SK-N-SH (cell line): ENCODE results near the gene HPCAL4. TPM values are rescaled to one million over a fixed set of nuclear protein-coding genes. Genes with fewer than 3 reads are reported as not detected.
A peak's percentile ranks its signal among the peaks of the same experiment; 100 is the strongest.

Experiments
- CTCF ChIA-PET: fragments of 300-600, 350-600 bp; formaldehyde crosslinking; extraction: SDS; loops from one replicate; lab custom pipeline; 2021; lab: Yijun Ruan, JAX
- POLR2A ChIA-PET: fragments of 350-600 bp; sonication (Branson Sonifier 250); formaldehyde crosslinking; extraction: SDS; loops from one replicate; lab custom pipeline; 2020; ENCODE audit warnings: antibody characterized with exemption, inconsistent platforms; lab: Yijun Ruan, JAX
- DNase-seq: peaks from one replicate; pipeline ENCODE4 v3.0.0; 2012
- H2AFZ ChIP-seq: fragments of 200-600 bp; sonication (generic); 2 replicates; pipeline ENCODE4 v1.8.1; 2016; ENCODE audit warnings: antibody characterized with exemption, mild to moderate bottlenecking, low read depth
- H3F3A ChIP-seq: fragments of 200-600 bp; sonication (generic); replicated peaks from 2 replicates; pipeline ENCODE3; 2016; ENCODE audit warnings: antibody characterized with exemption, mild to moderate bottlenecking; ENCODE audit not compliant: insufficient read depth
- H3K27ac ChIP-seq, 2 experiments: fragments of 200-500 bp in 1 of 2; fragments of 200-600 bp in 1 of 2; sonication (Bioruptor generic) in 1 of 2; sonication (generic), shearing (Covaris generic) in 1 of 2; 2 replicates each; pipeline versions ENCODE4 v1.5.1 to v1.6.1; 2014 to 2016; ENCODE audit warnings: low read depth in 2 of 2, inconsistent platforms in 1 of 2, low read length in 1 of 2, mild to moderate bottlenecking in 1 of 2, mixed read lengths in 1 of 2
- H3K27me3 ChIP-seq: fragments of 200-600 bp; sonication (generic), shearing (Covaris generic); 2 replicates; pipeline ENCODE4 v1.6.1; 2016; ENCODE audit warnings: mixed run types; ENCODE audit not compliant: insufficient read depth
- H3K36me3 ChIP-seq, 2 experiments: fragments of 200-500 bp in 1 of 2; fragments of 200-600 bp in 1 of 2; sonication (Bioruptor generic) in 1 of 2; sonication (generic) in 1 of 2; replicated peaks in 1 of 2; 2 replicates each; pipeline versions ENCODE3 to v1.5.1; 2014 to 2016; ENCODE audit warnings: low read length in 1 of 2, mild to moderate bottlenecking in 1 of 2; ENCODE audit not compliant: insufficient read depth in 2 of 2, control insufficient read depth in 1 of 2
- H3K4me1 ChIP-seq, 2 experiments: fragments of 200-500 bp in 1 of 2; fragments of 200-600 bp in 1 of 2; sonication (Bioruptor generic) in 1 of 2; sonication (generic), shearing (Covaris generic) in 1 of 2; 2 replicates each; pipeline versions ENCODE4 v1.5.1 to v1.6.1; 2014 to 2016; ENCODE audit warnings: low read depth in 1 of 2, low read length in 1 of 2, mixed run types in 1 of 2; ENCODE audit not compliant: insufficient read depth in 2 of 2, control insufficient read depth in 1 of 2
- H3K4me2 ChIP-seq: fragments of 200-600 bp; sonication (generic), shearing (Covaris generic); 2 replicates; pipeline ENCODE4 v1.6.1; 2017; ENCODE audit warnings: mixed run types
- H3K4me3 ChIP-seq, 2 experiments: fragments of 200-500 bp in 1 of 2; fragments of 200-600 bp in 1 of 2; sonication (Bioruptor generic) in 1 of 2; sonication (generic), shearing (Covaris generic) in 1 of 2; 2 replicates each; pipeline versions ENCODE4 v1.5.1 to v1.8.1; 2014 to 2016; ENCODE audit warnings: low read depth in 2 of 2, inconsistent platforms in 1 of 2, low read length in 1 of 2, mild to moderate bottlenecking in 1 of 2, mixed read lengths in 1 of 2, moderate library complexity in 1 of 2
- H3K79me2 ChIP-seq: fragments of 200-600 bp; sonication (generic); 2 replicates; pipeline ENCODE4 v1.8.1; 2017; ENCODE audit warnings: mild to moderate bottlenecking; ENCODE audit not compliant: insufficient read depth
- H3K9ac ChIP-seq: fragments of 200-600 bp; sonication (generic); 2 replicates; pipeline ENCODE4 v1.6.1; 2017; ENCODE audit warnings: mixed run types
- H3K9me2 ChIP-seq: fragments of 200-600 bp; sonication (generic); 2 replicates; pipeline ENCODE4 v1.6.1; 2017; ENCODE audit warnings: mixed run types
- H3K9me3 ChIP-seq: fragments of 200-600 bp; sonication (generic); 2 replicates; pipeline ENCODE4 v1.6.1; 2017; ENCODE audit warnings: mixed run types, mild to moderate bottlenecking, moderate library complexity
- H4K20me1 ChIP-seq: fragments of 200-600 bp; sonication (generic); 2 replicates; pipeline ENCODE4 v1.6.1; 2017; ENCODE audit warnings: mild to moderate bottlenecking, mixed run types; ENCODE audit not compliant: insufficient read depth
- CHD2 ChIP-seq: fragments of 150-350 bp; IDR thresholded peaks from 2 replicates; pipeline ENCODE4 v1.6.1; 2018; ENCODE audit warnings: low read length; ENCODE audit not compliant: partially characterized antibody
- ELF1 ChIP-seq: IDR thresholded peaks from 2 replicates; pipeline ENCODE4 v1.4.0; 2012
- EP300 ChIP-seq, 2 experiments: IDR thresholded peaks; 2 replicates each; pipeline versions ENCODE4 v1.4.0 to v1.6.1; 2012; ENCODE audit warnings: borderline replicate concordance in 1 of 2, low read depth in 1 of 2, low read length in 1 of 2
- FOSL2 ChIP-seq: IDR thresholded peaks from 2 replicates; pipeline ENCODE4 v1.4.0; 2012; ENCODE audit warnings: low read depth, mild to moderate bottlenecking, moderate library complexity, borderline replicate concordance
- FOXJ3 ChIP-seq: sonication (generic); formaldehyde crosslinking; IDR thresholded peaks from 2 replicates; pipeline ENCODE4 v1.5.1; 2020; ENCODE audit warnings: mild to moderate bottlenecking, missing genetic modification reagents
- FOXM1 ChIP-seq: IDR thresholded peaks from 2 replicates; pipeline ENCODE4 v1.4.0; 2012; ENCODE audit warnings: low read depth, mild to moderate bottlenecking
- GABPA ChIP-seq: IDR thresholded peaks from 2 replicates; pipeline ENCODE4 v1.4.0; 2012; ENCODE audit warnings: low read depth, mild to moderate bottlenecking
- GATA2 ChIP-seq: sonication (generic); formaldehyde crosslinking; IDR thresholded peaks from 2 replicates; pipeline ENCODE4 v1.5.0; 2020; ENCODE audit warnings: mild to moderate bottlenecking, missing genetic modification reagents
- MXI1 ChIP-seq: IDR thresholded peaks from 2 replicates; pipeline ENCODE4 v1.6.1; 2012; ENCODE audit warnings: mild to moderate bottlenecking, low read depth, low read length, improper control_type of control experiment
- NRF1 ChIP-seq: IDR thresholded peaks from 2 replicates; pipeline ENCODE4 v1.6.1; 2012; ENCODE audit warnings: low read depth, mild to moderate bottlenecking, low read length
- POLR2AphosphoS5 ChIP-seq: IDR thresholded peaks from 2 replicates; pipeline ENCODE4 v1.6.1; 2012; ENCODE audit warnings: low read depth, low read length
- RAD21 ChIP-seq: IDR thresholded peaks from 2 replicates; pipeline ENCODE4 v1.6.1; 2012; ENCODE audit warnings: mild to moderate bottlenecking, low read length
- RFX5 ChIP-seq: IDR thresholded peaks from 2 replicates; pipeline ENCODE4 v1.6.1; 2012; ENCODE audit warnings: mild to moderate bottlenecking, improper control_type of control experiment, low read length
- RXRA ChIP-seq: IDR thresholded peaks from 2 replicates; pipeline ENCODE4 v1.4.0; 2012; ENCODE audit warnings: low read depth, mild to moderate bottlenecking, borderline replicate concordance
- SIN3A ChIP-seq: IDR thresholded peaks from 2 replicates; pipeline ENCODE4 v1.6.1; 2012; ENCODE audit warnings: low read depth, mild to moderate bottlenecking, low read length, moderate library complexity, borderline replicate concordance
- TAF1 ChIP-seq: IDR thresholded peaks from 2 replicates; pipeline ENCODE4 v1.6.1; 2012; ENCODE audit warnings: low read depth, mild to moderate bottlenecking, low read length, moderate library complexity, borderline replicate concordance
- YY1 ChIP-seq: IDR thresholded peaks from 2 replicates; pipeline ENCODE4 v1.4.0; 2012; ENCODE audit warnings: low read depth, mild to moderate bottlenecking
- WGBS: methylation state at CpG from one replicate; pipeline ENCODE4 v1.1.6; 2017; ENCODE audit warnings: low lambda C conversion rate; 5-methylcytosine and 5-hydroxymethylcytosine counted together
- polyA plus RNA-seq, 3 experiments: library from polyadenylated mRNA; depleted of rRNA; stranded (reverse); fragments of >200 nt; gene quantifications; 2 replicates each; pipeline ENCODE4 v1.2.3, GENCODE V29; 2012
- TF ChIP-seq, protein P1 (sequence below): fragments of 150-350 bp; IDR thresholded peaks from 2 replicates; pipeline ENCODE4 v1.6.1; 2017; ENCODE audit warnings: antibody characterized with exemption, low read length, low read depth, borderline replicate concordance
- TF ChIP-seq, protein P2 (sequence below): IDR thresholded peaks from 2 replicates; pipeline ENCODE4; 2012
- TF ChIP-seq, protein P3 (sequence below): IDR thresholded peaks from 2 replicates; pipeline ENCODE4 v1.6.1; 2012; ENCODE audit warnings: mild to moderate bottlenecking, low read depth, low read length, moderate library complexity
- TF ChIP-seq, protein P4 (sequence below): fragments of 200-600 bp; sonication (generic); IDR thresholded peaks from 2 replicates; pipeline ENCODE4 v1.6.1; 2017; ENCODE audit warnings: antibody characterized with exemption, mild to moderate bottlenecking, moderate library complexity

Gene HPCAL4
- polyA plus RNA-seq, 1 of the 3 experiments (the other 2 are of a cell fraction) = 0.15 TPM

DNA sequence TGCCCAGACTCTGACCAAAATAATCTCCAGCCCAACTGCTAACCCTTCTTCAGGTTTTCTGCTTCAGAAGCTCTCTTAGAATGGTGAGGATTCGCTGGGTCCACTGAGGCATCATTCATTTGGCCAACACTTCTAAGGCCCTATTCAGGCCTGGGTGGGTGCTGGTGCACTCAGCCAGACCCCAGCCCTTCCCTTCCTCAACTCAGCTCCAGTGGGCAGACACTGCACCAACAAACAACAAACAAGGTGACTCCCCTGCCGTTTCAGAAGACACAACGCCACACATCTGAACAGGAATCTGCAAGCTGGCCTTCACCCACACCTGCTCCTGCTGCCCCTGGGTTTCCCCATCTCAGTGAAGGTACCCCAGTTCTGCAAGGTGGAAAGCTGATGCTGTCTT lies 57.8 kb downstream of the HPCAL4 start:
- H3F3A ChIP-seq = no peaks in the 10 kb centered on the region
- H3K27ac ChIP-seq = no peak overlapping the region
- 83% methylated on average over 2 of the region's 3 CpGs for WGBS
- peaks cover 0 to 25% of the 10 kb centered on the region in 2 experiments; a peak in 2 of 4 replicates for H3K4me1 ChIP-seq
- POLR2A ChIA-PET = no interaction called here
- CTCF ChIA-PET = interaction anchor here (0.7 to 3.4 kb wide), 6 partner anchors 12 to 27 kb away, joined by 3 to 17 read pairs (median 7); no protein-coding TSS in a partner anchor
- H3K4me2 ChIP-seq = no peak overlapping the region
- no peaks in the 10 kb centered on the region for H3K9me3 ChIP-seq
- H3K27me3 ChIP-seq = no peaks in the 10 kb centered on the region
- H3K79me2 ChIP-seq = no peaks in the 10 kb centered on the region
- H3K9me2 ChIP-seq = no peaks in the 10 kb centered on the region
- TF ChIP-seq EP300 (IDR thresholded peaks at IDR 0.05; ENCODE audit: borderline replicate concordance in 1 of 2, low read depth in 1 of 2, low read length in 1 of 2) (no peak), SIN3A (no peak), NRF1 (no peak), GABPA (no peak), FOSL2 (no peak), RFX5 (no peak), POLR2AphosphoS5 (no peak), CHD2 (no peak), GATA2 (no peak), TAF1 (no peak), ELF1 (no peak), MXI1 (no peak), YY1 (no peak), FOXM1 (no peak), RAD21 (no peak)
- TF ChIP-seq, protein P1, sequence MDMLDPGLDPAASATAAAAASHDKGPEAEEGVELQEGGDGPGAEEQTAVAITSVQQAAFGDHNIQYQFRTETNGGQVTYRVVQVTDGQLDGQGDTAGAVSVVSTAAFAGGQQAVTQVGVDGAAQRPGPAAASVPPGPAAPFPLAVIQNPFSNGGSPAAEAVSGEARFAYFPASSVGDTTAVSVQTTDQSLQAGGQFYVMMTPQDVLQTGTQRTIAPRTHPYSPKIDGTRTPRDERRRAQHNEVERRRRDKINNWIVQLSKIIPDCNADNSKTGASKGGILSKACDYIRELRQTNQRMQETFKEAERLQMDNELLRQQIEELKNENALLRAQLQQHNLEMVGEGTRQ = no peak
- H4K20me1 ChIP-seq = no peaks in the 10 kb centered on the region
- H3K36me3 ChIP-seq = no peaks in the 10 kb centered on the region
- H3K4me3 ChIP-seq = no peak overlapping the region
- H2AFZ ChIP-seq = no peak overlapping the region
- DNase-seq = no peak
- H3K9ac ChIP-seq = no peak overlapping the region

DNA sequence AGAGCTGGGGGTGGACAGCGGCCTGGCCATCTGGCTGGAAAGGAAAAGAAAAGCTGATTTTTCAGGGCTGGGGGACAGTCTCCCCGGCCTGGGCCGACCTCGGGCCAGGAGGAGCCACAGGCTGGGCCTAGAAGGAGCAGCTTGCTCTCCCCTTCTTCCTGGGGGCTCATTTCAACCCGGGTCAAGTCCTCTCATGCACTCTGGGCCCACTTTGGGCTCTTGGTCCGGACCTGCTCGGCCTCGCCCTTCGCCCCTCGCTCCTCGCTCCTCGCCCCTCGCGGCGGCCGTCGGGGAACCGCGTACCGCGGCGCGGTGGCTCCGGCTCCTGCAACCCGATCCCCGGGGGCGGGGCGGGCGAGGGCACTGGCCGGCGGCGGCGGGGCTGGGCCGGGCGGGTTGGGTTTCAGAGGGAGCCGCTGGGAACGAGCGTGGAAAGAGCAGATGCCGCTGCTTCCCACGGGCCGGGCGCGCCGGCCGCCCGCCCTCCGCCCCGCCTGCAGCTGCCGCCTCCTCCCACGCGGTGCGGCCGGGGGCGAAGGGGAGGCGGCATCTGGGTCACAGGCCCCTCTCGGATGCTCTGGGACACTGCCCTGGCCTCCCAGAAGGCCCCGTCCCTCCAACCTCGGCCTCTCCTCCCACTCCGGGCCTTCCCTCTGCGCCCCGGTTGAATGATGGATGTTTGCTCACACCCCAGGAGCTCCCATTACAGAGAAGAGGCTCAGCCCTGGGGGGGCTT lies 58.4 kb downstream of the HPCAL4 start:
- no peaks in the 10 kb centered on the region for H3K79me2 ChIP-seq
- TF ChIP-seq FOXM1 (no peak), FOXJ3 (CRISPR knock-in tag) (no peak), RXRA (no peak), GABPA (no peak)
- TF ChIP-seq, protein P2, sequence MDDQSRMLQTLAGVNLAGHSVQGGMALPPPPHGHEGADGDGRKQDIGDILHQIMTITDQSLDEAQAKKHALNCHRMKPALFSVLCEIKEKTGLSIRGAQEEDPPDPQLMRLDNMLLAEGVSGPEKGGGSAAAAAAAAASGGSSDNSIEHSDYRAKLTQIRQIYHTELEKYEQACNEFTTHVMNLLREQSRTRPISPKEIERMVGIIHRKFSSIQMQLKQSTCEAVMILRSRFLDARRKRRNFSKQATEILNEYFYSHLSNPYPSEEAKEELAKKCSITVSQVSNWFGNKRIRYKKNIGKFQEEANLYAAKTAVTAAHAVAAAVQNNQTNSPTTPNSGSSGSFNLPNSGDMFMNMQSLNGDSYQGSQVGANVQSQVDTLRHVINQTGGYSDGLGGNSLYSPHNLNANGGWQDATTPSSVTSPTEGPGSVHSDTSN = no peak
- TF ChIP-seq, protein P3, sequence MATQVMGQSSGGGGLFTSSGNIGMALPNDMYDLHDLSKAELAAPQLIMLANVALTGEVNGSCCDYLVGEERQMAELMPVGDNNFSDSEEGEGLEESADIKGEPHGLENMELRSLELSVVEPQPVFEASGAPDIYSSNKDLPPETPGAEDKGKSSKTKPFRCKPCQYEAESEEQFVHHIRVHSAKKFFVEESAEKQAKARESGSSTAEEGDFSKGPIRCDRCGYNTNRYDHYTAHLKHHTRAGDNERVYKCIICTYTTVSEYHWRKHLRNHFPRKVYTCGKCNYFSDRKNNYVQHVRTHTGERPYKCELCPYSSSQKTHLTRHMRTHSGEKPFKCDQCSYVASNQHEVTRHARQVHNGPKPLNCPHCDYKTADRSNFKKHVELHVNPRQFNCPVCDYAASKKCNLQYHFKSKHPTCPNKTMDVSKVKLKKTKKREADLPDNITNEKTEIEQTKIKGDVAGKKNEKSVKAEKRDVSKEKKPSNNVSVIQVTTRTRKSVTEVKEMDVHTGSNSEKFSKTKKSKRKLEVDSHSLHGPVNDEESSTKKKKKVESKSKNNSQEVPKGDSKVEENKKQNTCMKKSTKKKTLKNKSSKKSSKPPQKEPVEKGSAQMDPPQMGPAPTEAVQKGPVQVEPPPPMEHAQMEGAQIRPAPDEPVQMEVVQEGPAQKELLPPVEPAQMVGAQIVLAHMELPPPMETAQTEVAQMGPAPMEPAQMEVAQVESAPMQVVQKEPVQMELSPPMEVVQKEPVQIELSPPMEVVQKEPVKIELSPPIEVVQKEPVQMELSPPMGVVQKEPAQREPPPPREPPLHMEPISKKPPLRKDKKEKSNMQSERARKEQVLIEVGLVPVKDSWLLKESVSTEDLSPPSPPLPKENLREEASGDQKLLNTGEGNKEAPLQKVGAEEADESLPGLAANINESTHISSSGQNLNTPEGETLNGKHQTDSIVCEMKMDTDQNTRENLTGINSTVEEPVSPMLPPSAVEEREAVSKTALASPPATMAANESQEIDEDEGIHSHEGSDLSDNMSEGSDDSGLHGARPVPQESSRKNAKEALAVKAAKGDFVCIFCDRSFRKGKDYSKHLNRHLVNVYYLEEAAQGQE = no peak
- TF ChIP-seq, protein P4, sequence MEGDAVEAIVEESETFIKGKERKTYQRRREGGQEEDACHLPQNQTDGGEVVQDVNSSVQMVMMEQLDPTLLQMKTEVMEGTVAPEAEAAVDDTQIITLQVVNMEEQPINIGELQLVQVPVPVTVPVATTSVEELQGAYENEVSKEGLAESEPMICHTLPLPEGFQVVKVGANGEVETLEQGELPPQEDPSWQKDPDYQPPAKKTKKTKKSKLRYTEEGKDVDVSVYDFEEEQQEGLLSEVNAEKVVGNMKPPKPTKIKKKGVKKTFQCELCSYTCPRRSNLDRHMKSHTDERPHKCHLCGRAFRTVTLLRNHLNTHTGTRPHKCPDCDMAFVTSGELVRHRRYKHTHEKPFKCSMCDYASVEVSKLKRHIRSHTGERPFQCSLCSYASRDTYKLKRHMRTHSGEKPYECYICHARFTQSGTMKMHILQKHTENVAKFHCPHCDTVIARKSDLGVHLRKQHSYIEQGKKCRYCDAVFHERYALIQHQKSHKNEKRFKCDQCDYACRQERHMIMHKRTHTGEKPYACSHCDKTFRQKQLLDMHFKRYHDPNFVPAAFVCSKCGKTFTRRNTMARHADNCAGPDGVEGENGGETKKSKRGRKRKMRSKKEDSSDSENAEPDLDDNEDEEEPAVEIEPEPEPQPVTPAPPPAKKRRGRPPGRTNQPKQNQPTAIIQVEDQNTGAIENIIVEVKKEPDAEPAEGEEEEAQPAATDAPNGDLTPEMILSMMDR = no peak

More for the DNA sequence above, 58.4 kb downstream of the HPCAL4 start:
- Histone ChIP-seq H3K4me2 (no peak overlapping the region), H3K9me2 (no peaks in the 10 kb centered on the region), H3F3A (no peaks in the 10 kb centered on the region), H3K9me3 (no peaks in the 10 kb centered on the region), H2AFZ (no peak overlapping the region), H3K27me3 (no peaks in the 10 kb centered on the region; the same call in 1 of the 2 replicates), H3K4me3 (no peak overlapping the region), H3K36me3 (no peaks in the 10 kb centered on the region), H3K27ac (peak overlapping the region in 1 of 2 experiments; percentile 55; a peak in 2 of 4 replicates), H4K20me1 (no peaks in the 10 kb centered on the region), H3K4me1 (peaks cover 0 to 24% of the 10 kb centered on the region in 2 experiments; a peak in 2 of 4 replicates), H3K9ac (no peak overlapping the region)
- no peak for DNase-seq
- WGBS = 64% methylated on average over 6 of the region's 61 CpGs
- ChIA-PET POLR2A (interaction anchor here (1.3 kb wide), 1 partner anchor 23 kb away, joined by 4 read pairs; no protein-coding TSS in a partner anchor), CTCF (interaction anchor here (0.7 to 3.4 kb wide), 7 partner anchors 10 to 26 kb away, joined by 3 to 17 read pairs (median 4); no protein-coding TSS in a partner anchor)
